BJ (cell line): ENCODE measurements around the gene CRX. TPM values are rescaled to one million over a fixed set of nuclear protein-coding genes. Genes with fewer than 3 reads are reported as not detected.

Experiments
- CTCF ChIA-PET: fragments of 350-600 bp; formaldehyde crosslinking; extraction: SDS; loops from one replicate; lab custom pipeline; 2021; ENCODE audit warnings: antibody characterized with exemption, inconsistent platforms; lab: Yijun Ruan, JAX
- POLR2A ChIA-PET: fragments of 300-600 bp; sonication (Branson Sonifier 250); formaldehyde crosslinking; extraction: SDS; loops from one replicate; lab custom pipeline; 2021; ENCODE audit warnings: antibody characterized with exemption; lab: Charles Lee
- DNase-seq: peaks from one replicate; pipeline ENCODE4 v3.0.0-alpha.2; 2011; ENCODE audit warnings: low read depth
- H3K27me3 ChIP-seq: 2 replicates; pipeline ENCODE4 v1.6.0; 2011; ENCODE audit warnings: low read length; ENCODE audit not compliant: control insufficient read depth, insufficient read depth
- H3K36me3 ChIP-seq: 2 replicates; pipeline ENCODE4 v1.5.1; 2011; ENCODE audit warnings: low read length; ENCODE audit not compliant: control insufficient read depth, insufficient read depth
- H3K4me3 ChIP-seq: 2 replicates; pipeline ENCODE4 v1.5.1; 2011; ENCODE audit warnings: low read depth, mild to moderate bottlenecking, control low read depth, low read length
- polyA plus RNA-seq: library from polyadenylated mRNA; depleted of rRNA; stranded (reverse); fragments of >200 nt; gene quantifications from 2 replicates; pipeline ENCODE4 v1.2.3, GENCODE V29; 2011
- TF ChIP-seq, protein P1 (sequence below): IDR thresholded peaks from 2 replicates; pipeline ENCODE4 v1.5.1; 2011; ENCODE audit warnings: low read depth, mild to moderate bottlenecking, control low read depth, inconsistent platforms, low read length, moderate library complexity; ENCODE audit not compliant: insufficient read depth

The CRX gene
- polyA plus RNA-seq, 1 experiment: not detected

- no peak for DNase-seq
- Histone ChIP-seq H3K36me3 (no peaks in the 10 kb centered on the region), H3K27me3 (peaks cover 3% of the 10 kb centered on the region; the same call in 1 of the 2 replicates), H3K4me3 (no peak overlapping the region)
- POLR2A ChIA-PET: no interaction called here
- TF ChIP-seq, protein P1, sequence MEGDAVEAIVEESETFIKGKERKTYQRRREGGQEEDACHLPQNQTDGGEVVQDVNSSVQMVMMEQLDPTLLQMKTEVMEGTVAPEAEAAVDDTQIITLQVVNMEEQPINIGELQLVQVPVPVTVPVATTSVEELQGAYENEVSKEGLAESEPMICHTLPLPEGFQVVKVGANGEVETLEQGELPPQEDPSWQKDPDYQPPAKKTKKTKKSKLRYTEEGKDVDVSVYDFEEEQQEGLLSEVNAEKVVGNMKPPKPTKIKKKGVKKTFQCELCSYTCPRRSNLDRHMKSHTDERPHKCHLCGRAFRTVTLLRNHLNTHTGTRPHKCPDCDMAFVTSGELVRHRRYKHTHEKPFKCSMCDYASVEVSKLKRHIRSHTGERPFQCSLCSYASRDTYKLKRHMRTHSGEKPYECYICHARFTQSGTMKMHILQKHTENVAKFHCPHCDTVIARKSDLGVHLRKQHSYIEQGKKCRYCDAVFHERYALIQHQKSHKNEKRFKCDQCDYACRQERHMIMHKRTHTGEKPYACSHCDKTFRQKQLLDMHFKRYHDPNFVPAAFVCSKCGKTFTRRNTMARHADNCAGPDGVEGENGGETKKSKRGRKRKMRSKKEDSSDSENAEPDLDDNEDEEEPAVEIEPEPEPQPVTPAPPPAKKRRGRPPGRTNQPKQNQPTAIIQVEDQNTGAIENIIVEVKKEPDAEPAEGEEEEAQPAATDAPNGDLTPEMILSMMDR: no peak
- CTCF ChIA-PET: no interaction called here
Measured at GRCh38 chr19:47839411-47839810, 17.7 kb downstream of the CRX start.

- Histone ChIP-seq H3K36me3 (no peaks in the 10 kb centered on the region), H3K27me3 (peaks cover 3% of the 10 kb centered on the region; the same call in 1 of the 2 replicates), H3K4me3 (no peak overlapping the region)
- ChIA-PET POLR2A (no interaction called here), CTCF (no interaction called here)
- TF ChIP-seq, protein P1: no peak
- DNase-seq: no peak
Measured at GRCh38 chr19:47839913-47840312, 18.2 kb downstream of the CRX start.

DNA sequence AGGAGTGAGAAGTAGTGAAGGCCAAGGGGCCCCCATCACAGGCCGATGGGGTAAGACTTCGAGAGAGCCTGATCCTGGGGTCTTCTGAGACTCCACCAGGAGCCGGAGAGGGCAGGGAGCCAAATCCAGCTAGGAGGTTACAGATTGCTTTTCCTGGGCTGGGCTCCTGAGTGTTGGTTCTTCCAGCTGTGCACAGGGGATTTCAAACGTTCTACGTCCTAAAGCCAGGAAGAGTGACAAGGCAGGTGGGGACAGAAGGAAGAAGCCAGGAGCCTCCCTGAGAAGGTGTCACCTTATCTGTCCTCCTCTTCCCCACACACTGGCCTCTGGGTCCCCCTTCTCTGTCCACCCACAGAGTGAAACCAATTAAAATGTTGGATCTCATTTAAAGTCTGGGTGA lies 21.2 kb downstream of the CRX start:
- POLR2A ChIA-PET: no interaction called here
- CTCF ChIA-PET: interaction anchor here (1.6 to 3.1 kb wide), 3 partner anchors 10 to 26 kb away, joined by 3 to 10 read pairs (median 6); no protein-coding TSS in a partner anchor
- H3K27me3 ChIP-seq: peaks cover 3% of the 10 kb centered on the region; the same call in 1 of the 2 replicates

GRCh38 chr19:47848425-47848822 lies 26.7 kb downstream of the CRX start:
- ChIA-PET POLR2A (no interaction called here), CTCF (interaction anchor here (1.3 to 3.1 kb wide), 2 partner anchors 15 to 52 kb away, joined by 4 to 14 read pairs; no protein-coding TSS in a partner anchor)
- no peak for DNase-seq
- no peaks in the 10 kb centered on the region for H3K36me3 ChIP-seq
- H3K27me3 ChIP-seq: peaks cover 10% of the 10 kb centered on the region
- no peak overlapping the region for H3K4me3 ChIP-seq
- TF ChIP-seq, protein P1: no peak

More for the DNA sequence above, 21.2 kb downstream of the CRX start:
- TF ChIP-seq, protein P1: no peak
- H3K4me3 ChIP-seq: no peak overlapping the region
- no peaks in the 10 kb centered on the region for H3K36me3 ChIP-seq
- no peak for DNase-seq

GRCh38 chr19:47848823-47849473 lies 27.2 kb downstream of the CRX start:
- Histone ChIP-seq H3K36me3 (no peaks in the 10 kb centered on the region), H3K27me3 (peaks cover 12% of the 10 kb centered on the region), H3K4me3 (no peak overlapping the region)
- TF ChIP-seq, protein P1: peak; percentile 42
- ChIA-PET POLR2A (no interaction called here), CTCF (interaction anchor here (0.9 to 3.1 kb wide), 3 partner anchors 15 to 20 kb away, joined by 4 to 14 read pairs (median 6); no protein-coding TSS in a partner anchor)
- DNase-seq: no peak
